ENCODE results near the gene TULP3.

GRCh38 chr12:2845280-2845679 is 45.4 kb upstream of the TULP3 start:
- TF ChIP-seq MYNN (tag by site-specific recombination; IDR thresholded peaks at IDR 0.05; ENCODE audit: borderline replicate concordance) (no peak), BCL11A (tag by site-specific recombination; IDR thresholded peaks at IDR 0.05; ENCODE audit: low read depth) (no peak), ZEB2 (tag by site-specific recombination; IDR thresholded peaks at IDR 0.05) (no peak), ZBTB11 (tag by site-specific recombination; conservative IDR thresholded peaks at IDR 0.05; ENCODE audit: low read depth) (no peak), PBX3 (CRISPR knock-in tag; IDR thresholded peaks at IDR 0.05) (no peak), TCF7L2 (IDR thresholded peaks at IDR 0.05; ENCODE audit: borderline replicate concordance, low read depth, low read length) (no peak), ZNF639 (tag by site-specific recombination; IDR thresholded peaks at IDR 0.05) (no peak), MZF1 (tag by site-specific recombination; IDR thresholded peaks at IDR 0.05; ENCODE audit: borderline replicate concordance) (no peak), YY1 (tag by site-specific recombination; IDR thresholded peaks at IDR 0.05) (no peak), KLF7 (tag by site-specific recombination; IDR thresholded peaks at IDR 0.05; ENCODE audit: borderline replicate concordance) (no peak)
- TF ChIP-seq, protein P1, sequence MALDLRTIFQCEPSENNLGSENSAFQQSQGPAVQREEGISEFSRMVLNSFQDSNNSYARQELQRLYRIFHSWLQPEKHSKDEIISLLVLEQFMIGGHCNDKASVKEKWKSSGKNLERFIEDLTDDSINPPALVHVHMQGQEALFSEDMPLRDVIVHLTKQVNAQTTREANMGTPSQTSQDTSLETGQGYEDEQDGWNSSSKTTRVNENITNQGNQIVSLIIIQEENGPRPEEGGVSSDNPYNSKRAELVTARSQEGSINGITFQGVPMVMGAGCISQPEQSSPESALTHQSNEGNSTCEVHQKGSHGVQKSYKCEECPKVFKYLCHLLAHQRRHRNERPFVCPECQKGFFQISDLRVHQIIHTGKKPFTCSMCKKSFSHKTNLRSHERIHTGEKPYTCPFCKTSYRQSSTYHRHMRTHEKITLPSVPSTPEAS (tag by site-specific recombination; IDR thresholded peaks at IDR 0.05): no peak
- TF ChIP-seq, protein P2, sequence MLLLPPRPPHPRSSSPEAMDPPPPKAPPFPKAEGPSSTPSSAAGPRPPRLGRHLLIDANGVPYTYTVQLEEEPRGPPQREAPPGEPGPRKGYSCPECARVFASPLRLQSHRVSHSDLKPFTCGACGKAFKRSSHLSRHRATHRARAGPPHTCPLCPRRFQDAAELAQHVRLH (tag by site-specific recombination; IDR thresholded peaks at IDR 0.05): no peak
- TF ChIP-seq, protein P3, sequence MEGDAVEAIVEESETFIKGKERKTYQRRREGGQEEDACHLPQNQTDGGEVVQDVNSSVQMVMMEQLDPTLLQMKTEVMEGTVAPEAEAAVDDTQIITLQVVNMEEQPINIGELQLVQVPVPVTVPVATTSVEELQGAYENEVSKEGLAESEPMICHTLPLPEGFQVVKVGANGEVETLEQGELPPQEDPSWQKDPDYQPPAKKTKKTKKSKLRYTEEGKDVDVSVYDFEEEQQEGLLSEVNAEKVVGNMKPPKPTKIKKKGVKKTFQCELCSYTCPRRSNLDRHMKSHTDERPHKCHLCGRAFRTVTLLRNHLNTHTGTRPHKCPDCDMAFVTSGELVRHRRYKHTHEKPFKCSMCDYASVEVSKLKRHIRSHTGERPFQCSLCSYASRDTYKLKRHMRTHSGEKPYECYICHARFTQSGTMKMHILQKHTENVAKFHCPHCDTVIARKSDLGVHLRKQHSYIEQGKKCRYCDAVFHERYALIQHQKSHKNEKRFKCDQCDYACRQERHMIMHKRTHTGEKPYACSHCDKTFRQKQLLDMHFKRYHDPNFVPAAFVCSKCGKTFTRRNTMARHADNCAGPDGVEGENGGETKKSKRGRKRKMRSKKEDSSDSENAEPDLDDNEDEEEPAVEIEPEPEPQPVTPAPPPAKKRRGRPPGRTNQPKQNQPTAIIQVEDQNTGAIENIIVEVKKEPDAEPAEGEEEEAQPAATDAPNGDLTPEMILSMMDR (tag by site-specific recombination; IDR thresholded peaks at IDR 0.05): no peak
